BJ (cell line): ENCODE data around the gene ITGB3. TPM values are rescaled to one million over a fixed set of nuclear protein-coding genes. Genes with fewer than 3 reads are reported as not detected.

ENCODE experiments used
- CTCF ChIA-PET: fragments of 350-600 bp; formaldehyde crosslinking; extraction: SDS; loops from one replicate; lab custom pipeline; 2021; ENCODE audit warnings: antibody characterized with exemption, inconsistent platforms; lab: Yijun Ruan, JAX
- POLR2A ChIA-PET: fragments of 300-600 bp; sonication (Branson Sonifier 250); formaldehyde crosslinking; extraction: SDS; loops from one replicate; lab custom pipeline; 2021; ENCODE audit warnings: antibody characterized with exemption; lab: Charles Lee
- DNase-seq: peaks from one replicate; pipeline ENCODE4 v3.0.0-alpha.2; 2011; ENCODE audit warnings: low read depth
- H3K27me3 ChIP-seq: 2 replicates; pipeline ENCODE4 v1.6.0; 2011; ENCODE audit warnings: low read length; ENCODE audit not compliant: control insufficient read depth, insufficient read depth
- H3K36me3 ChIP-seq: 2 replicates; pipeline ENCODE4 v1.5.1; 2011; ENCODE audit warnings: low read length; ENCODE audit not compliant: control insufficient read depth, insufficient read depth
- H3K4me3 ChIP-seq: 2 replicates; pipeline ENCODE4 v1.5.1; 2011; ENCODE audit warnings: low read depth, mild to moderate bottlenecking, control low read depth, low read length
- CTCF ChIP-seq: IDR thresholded peaks from 2 replicates; pipeline ENCODE4 v1.5.1; 2011; ENCODE audit warnings: low read depth, mild to moderate bottlenecking, control low read depth, inconsistent platforms, low read length, moderate library complexity; ENCODE audit not compliant: insufficient read depth
- polyA plus RNA-seq: library from polyadenylated mRNA; depleted of rRNA; stranded (reverse); fragments of >200 nt; gene quantifications from 2 replicates; pipeline ENCODE4 v1.2.3, GENCODE V29; 2011; rRNA removed
- small RNA-seq: library from RNA; depleted of rRNA; stranded (forward); fragments of <200 nt; gene quantifications from one replicate; pipeline ENCODE3, GENCODE V24; 2012; ENCODE audit warnings: low replicate concordance, low read depth; ENCODE audit not compliant: insufficient read length

ITGB3 gene
- polyA plus RNA-seq, 1 experiment = 6.3 TPM

DNA sequence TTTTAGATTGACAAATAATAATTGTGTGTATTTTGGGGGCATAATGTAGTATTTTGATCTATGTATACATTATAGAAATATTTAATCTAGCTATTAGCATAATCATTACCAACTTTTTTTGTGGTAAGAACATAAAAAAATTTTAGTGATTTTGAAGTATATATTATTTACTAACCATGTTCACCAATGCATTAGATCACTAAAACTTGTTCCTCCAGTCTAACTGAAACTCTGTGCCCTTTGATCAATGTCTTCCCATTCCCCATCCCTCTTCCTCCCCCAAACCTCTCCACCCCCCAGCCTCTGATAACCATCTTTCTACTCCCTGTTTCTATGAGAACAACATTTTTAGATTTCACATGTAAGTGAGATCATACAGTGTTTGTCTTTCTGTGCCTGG is 78.7 kb downstream of the ITGB3 start:
- H3K4me3 ChIP-seq = no peak overlapping the region
- CTCF ChIA-PET = interaction anchor here (0.7 kb wide), 1 partner anchor 140 kb away, joined by 3 read pairs; no protein-coding TSS in a partner anchor
- no peak for DNase-seq
- POLR2A ChIA-PET = no interaction called here
- no peaks in the 10 kb centered on the region for H3K36me3 ChIP-seq
- H3K27me3 ChIP-seq = no peaks in the 10 kb centered on the region
- no peak for TF ChIP-seq CTCF

DNA sequence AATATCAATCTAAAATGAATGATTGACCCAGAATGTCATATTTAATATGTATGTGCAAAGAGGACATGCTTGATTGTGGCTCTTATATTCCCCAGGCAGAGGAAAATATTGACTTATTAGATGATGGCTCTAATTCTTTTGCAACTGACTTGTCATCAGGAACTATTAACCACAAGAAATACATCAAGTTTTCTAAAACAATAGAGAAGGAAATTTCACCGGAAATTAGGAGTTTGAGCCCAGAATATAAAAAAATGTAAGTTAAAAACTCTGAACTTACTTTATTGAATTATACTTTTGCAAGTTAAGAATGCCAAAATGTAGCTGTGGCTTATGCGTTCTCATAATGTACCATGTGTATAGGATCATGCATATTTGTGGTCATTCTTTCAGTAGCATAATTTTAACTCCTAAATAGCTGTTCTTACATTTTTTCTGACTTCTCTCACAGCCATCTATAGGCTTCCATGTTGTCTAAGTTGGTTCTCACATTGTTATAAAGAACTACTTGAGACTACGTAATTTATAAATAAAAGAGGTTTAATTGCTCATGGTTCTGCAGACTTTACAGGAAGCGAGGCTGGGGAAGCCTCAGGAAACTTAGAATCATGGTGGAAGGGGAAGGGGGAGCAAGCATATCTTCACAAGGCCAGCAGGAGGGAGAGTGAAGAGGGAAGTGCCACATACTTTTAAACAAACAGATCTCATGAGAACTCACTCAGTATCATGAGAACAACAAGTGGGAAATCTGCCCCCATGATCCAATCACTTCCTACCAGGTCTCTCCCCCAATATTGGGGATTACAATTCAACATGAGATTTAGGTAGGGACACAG is 81.7 kb downstream of the ITGB3 start:
- CTCF ChIA-PET = no interaction called here
- Histone ChIP-seq H3K36me3 (no peaks in the 10 kb centered on the region), H3K27me3 (no peaks in the 10 kb centered on the region), H3K4me3 (no peak overlapping the region)
- DNase-seq = no peak
- POLR2A ChIA-PET = no interaction called here
- TF ChIP-seq CTCF = no peak

- H3K27me3 ChIP-seq = no peaks in the 10 kb centered on the region
- H3K36me3 ChIP-seq = no peaks in the 10 kb centered on the region
- POLR2A ChIA-PET = no interaction called here
- no peak for DNase-seq
- no peak overlapping the region for H3K4me3 ChIP-seq
- TF ChIP-seq CTCF = no peak
- CTCF ChIA-PET = no interaction called here
These were observed 84.4 kb downstream of the ITGB3 start for GRCh38 chr17:47338026-47338425.

DNA sequence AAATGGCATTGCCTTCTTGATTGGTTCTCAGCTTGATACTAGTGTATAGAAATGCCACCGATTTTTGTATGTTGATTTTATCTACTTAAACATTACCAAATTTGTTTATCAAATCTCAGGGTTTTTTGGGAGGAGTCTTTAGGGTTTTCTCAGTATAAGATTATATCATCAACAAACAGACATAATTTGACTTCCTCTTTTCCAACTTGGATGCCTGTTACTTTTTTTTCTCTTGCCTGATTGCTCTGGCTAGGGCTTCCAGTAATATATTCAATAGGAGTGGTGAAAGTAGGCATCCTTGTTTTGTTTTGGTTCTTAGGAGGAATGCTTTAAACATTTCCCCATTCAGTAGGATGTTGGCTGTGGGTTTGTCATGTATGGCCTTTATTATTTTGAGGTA is 99.2 kb downstream of the ITGB3 start:
- Histone ChIP-seq H3K4me3 (no peak overlapping the region), H3K36me3 (no peaks in the 10 kb centered on the region), H3K27me3 (no peaks in the 10 kb centered on the region)
- no peak for DNase-seq
- POLR2A ChIA-PET = no interaction called here
- CTCF ChIA-PET = no interaction called here
- no peak for TF ChIP-seq CTCF

- Histone ChIP-seq H3K4me3 (no peak overlapping the region), H3K36me3 (no peaks in the 10 kb centered on the region), H3K27me3 (no peaks in the 10 kb centered on the region)
- no peak for TF ChIP-seq CTCF
- POLR2A ChIA-PET = no interaction called here
- CTCF ChIA-PET = no interaction called here
- no peak for DNase-seq
These were observed 105.0 kb downstream of the ITGB3 start for GRCh38 chr17:47358652-47359051.

Small RNA genes within 50 kb of the gene (small RNA-seq; reads per million reads assigned to genes)
- gene RNU7-186P = not detected

Other genes starting within 250 kb of the ITGB3 start
- gene CDC27, start 64.5 kb upstream of the ITGB3 start, polyA plus RNA-seq = 65.3 and 112 TPM in 2 replicates
- gene MYL4, start 44.5 kb upstream of the ITGB3 start, polyA plus RNA-seq = 0.13 and 0.21 TPM in 2 replicates
- gene EFCAB13, start 70.1 kb downstream of the ITGB3 start, polyA plus RNA-seq = 0.22 and 0.93 TPM in 2 replicates